GM20431 (cell line): ENCODE data around the gene CLTCL1.

Source experiments
- in situ Hi-C: fragments of 300-500 bp; cut with MseI, MboI; formaldehyde crosslinking; loops from one replicate; pipeline ENCODE4 v1.15.0; 2020; ENCODE audit warnings: low sequenced_read_pairs; ENCODE audit not compliant: unreplicated experiment

Gene CLTCL1

GRCh38 chr22:19201130-19201868 is 90.2 kb downstream of the CLTCL1 start:
- in situ Hi-C loops, result no loop called here

GRCh38 chr22:19199479-19199878 is 92.0 kb downstream of the CLTCL1 start:
- in situ Hi-C loops, result loop anchor here (25.0 kb wide), 1 partner anchor 288 kb away; the partner anchor contains the start of genes CDC45 and UFD1

- in situ Hi-C loops, result loop anchor here (25.0 kb wide), 1 partner anchor 289 kb away; the partner anchor contains the start of genes CDC45 and UFD1
Measured at GRCh38 chr22:19197997-19198865, 93.3 kb downstream of the CLTCL1 start.

- in situ Hi-C loops, result loop anchor here (25.0 kb wide), 1 partner anchor 290 kb away; the partner anchor contains the start of genes CDC45 and UFD1
Measured at GRCh38 chr22:19196841-19197612, 94.5 kb downstream of the CLTCL1 start.

- in situ Hi-C loops, result loop anchor here (25.0 kb wide), 1 partner anchor 291 kb away; the partner anchor contains the start of genes CDC45 and UFD1
Measured at GRCh38 chr22:19195796-19196731, 95.5 kb downstream of the CLTCL1 start.

- in situ Hi-C loops, result loop anchor here (25.0 kb wide), 1 partner anchor 292 kb away; the partner anchor contains the start of genes CDC45 and UFD1
Measured at GRCh38 chr22:19194766-19195536, 96.6 kb downstream of the CLTCL1 start.

GRCh38 chr22:19193879-19194278 is 97.6 kb downstream of the CLTCL1 start:
- in situ Hi-C loops, result loop anchor here (25.0 kb wide), 1 partner anchor 293 kb away; the partner anchor contains the start of genes CDC45 and UFD1

- in situ Hi-C loops, result loop anchor here (25.0 kb wide), 1 partner anchor 299 kb away; the partner anchor contains the start of genes CDC45 and UFD1
Measured at GRCh38 chr22:19187716-19188563, 103.6 kb downstream of the CLTCL1 start.

- in situ Hi-C loops, result loop anchor here (25.0 kb wide), 1 partner anchor 303 kb away; the partner anchor contains the start of genes CDC45 and UFD1
Measured at GRCh38 chr22:19184276-19184997, 107.1 kb downstream of the CLTCL1 start.

GRCh38 chr22:19183216-19183615 is 108.3 kb downstream of the CLTCL1 start:
- in situ Hi-C loops, result loop anchor here (25.0 kb wide), 1 partner anchor 304 kb away; the partner anchor contains the start of genes CDC45 and UFD1

- in situ Hi-C loops, result loop anchor here (25.0 kb wide), 1 partner anchor 305 kb away; the partner anchor contains the start of genes CDC45 and UFD1
Measured at GRCh38 chr22:19182472-19183157, 108.9 kb downstream of the CLTCL1 start.

- in situ Hi-C loops, result loop anchor here (25.0 kb wide), 1 partner anchor 305 kb away; the partner anchor contains the start of genes CDC45 and UFD1
Measured at GRCh38 chr22:19181786-19182471, 109.6 kb downstream of the CLTCL1 start.

- in situ Hi-C loops, result loop anchor here (25.0 kb wide), 1 partner anchor 306 kb away; the partner anchor contains the start of genes CDC45 and UFD1
Measured at GRCh38 chr22:19180740-19181410, 110.6 kb downstream of the CLTCL1 start.

- in situ Hi-C loops, result loop anchor here (25.0 kb wide), 1 partner anchor 307 kb away; the partner anchor contains the start of genes CDC45 and UFD1
Measured at GRCh38 chr22:19180234-19180633, 111.3 kb downstream of the CLTCL1 start.
